Measurements from ENCODE around the gene C5.
"Not testable (repeated sequence)": the region's sequence is repeated elsewhere in the genome, so short reads cannot be mapped to it uniquely, and the experiment has no call there.

The C5 gene

DNA sequence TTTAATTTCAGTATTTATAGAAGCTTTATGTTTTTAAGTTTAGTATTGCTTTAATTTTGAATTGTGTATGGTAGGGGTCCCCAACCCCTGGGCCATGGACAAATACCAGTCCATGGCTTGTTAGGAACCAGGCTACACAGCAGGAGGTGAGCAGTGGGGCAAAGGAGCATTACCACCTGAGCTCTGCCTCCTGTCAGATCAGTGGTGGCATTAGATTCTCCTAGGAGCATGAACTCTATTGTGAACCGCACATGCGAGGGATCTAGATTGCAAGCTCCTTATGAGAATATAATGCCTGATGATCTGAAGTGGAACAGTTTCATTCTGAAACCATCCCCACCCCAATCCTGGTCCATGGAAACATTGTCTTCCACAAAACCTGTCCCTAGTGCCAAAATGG, 1.9 kb downstream of the C5 start:
- Histone ChIP-seq H3K9ac (ENCODE audit: low read depth, low read length) (no peak overlapping the region), H3K4me1 (ENCODE audit: insufficient read depth, low read length) (0 out of 2 replicates have a peak, but pooled peaks cover 1% of the 10 kb centered on the region), H3K4me3 (ENCODE audit: low read length) (no peak overlapping the region), H3K27ac (ENCODE audit: low read depth, low read length) (no peak overlapping the region), H3K27me3 (ENCODE audit: insufficient read depth, low read length) (no peaks in the 10 kb centered on the region), H3K36me3 (ENCODE audit: insufficient read depth, low read length) (no peaks in the 10 kb centered on the region), H3K9me3 (ENCODE audit: insufficient read depth, low read depth, low read length) (no peaks in the 10 kb centered on the region)
- 100% methylated on average over 2 of the region's 2 CpGs for WGBS

DNA sequence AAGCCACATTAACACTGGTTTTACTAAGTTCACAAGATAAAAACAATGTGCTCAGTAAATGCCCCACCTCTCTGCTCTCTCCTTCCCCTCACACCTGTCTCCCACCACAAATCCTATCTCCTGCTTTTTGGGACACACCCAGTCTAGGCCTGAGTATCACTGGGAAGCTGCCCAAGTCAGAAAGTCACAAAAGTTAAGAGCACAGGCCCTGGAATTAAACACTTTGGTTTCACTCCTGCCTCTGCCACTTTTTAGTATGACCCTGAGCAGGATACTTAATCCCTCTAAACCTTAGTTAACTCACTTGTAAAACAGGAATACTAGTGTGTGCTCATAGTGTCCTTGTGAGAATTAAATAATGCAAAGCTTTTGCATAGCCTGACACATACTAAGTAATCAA, 11.3 kb downstream of the C5 start:
- no peak overlapping the region for H3K27ac ChIP-seq (ENCODE audit: low read depth, low read length)

DNA sequence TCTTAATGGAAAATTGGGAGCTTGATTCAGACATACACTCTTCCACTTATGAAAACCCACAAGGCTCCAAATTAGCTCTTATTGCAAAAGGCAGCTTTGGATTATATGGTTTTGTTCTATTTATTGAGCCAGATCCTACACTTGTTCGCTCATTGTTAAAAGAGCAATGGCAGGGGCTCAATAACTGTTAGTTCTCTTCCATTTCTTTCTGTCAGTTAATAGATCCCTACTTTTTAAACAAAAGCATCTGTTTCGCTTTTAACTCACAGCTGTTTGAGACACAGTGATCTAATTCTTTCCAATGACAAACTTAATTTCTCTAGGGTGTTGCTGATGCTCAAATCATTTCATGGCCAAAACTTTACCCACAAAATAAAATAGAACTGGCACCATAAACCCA, 11.7 kb downstream of the C5 start:
- 96% methylated on average over 2 of the region's 2 CpGs for WGBS
- H3K27me3 ChIP-seq (ENCODE audit: insufficient read depth, low read length): no peaks in the 10 kb centered on the region
- no peak overlapping the region for H3K9ac ChIP-seq (ENCODE audit: low read depth, low read length)
- no peak overlapping the region for H3K27ac ChIP-seq (ENCODE audit: low read depth, low read length)
- H3K9me3 ChIP-seq (ENCODE audit: insufficient read depth, low read depth, low read length): no peaks in the 10 kb centered on the region
- no peaks in the 10 kb centered on the region for H3K4me1 ChIP-seq (ENCODE audit: insufficient read depth, low read length)
- no peaks in the 10 kb centered on the region for H3K36me3 ChIP-seq (ENCODE audit: insufficient read depth, low read length)
- no peak overlapping the region for H3K4me3 ChIP-seq (ENCODE audit: low read length)

More for the DNA sequence above, 11.3 kb downstream of the C5 start:
- no peak overlapping the region for H3K9ac ChIP-seq (ENCODE audit: low read depth, low read length)
- H3K4me3 ChIP-seq (ENCODE audit: low read length): no peak overlapping the region
- H3K27me3 ChIP-seq (ENCODE audit: insufficient read depth, low read length): no peaks in the 10 kb centered on the region
- H3K36me3 ChIP-seq (ENCODE audit: insufficient read depth, low read length): no peaks in the 10 kb centered on the region
- H3K9me3 ChIP-seq (ENCODE audit: insufficient read depth, low read depth, low read length): no peaks in the 10 kb centered on the region
- no peaks in the 10 kb centered on the region for H3K4me1 ChIP-seq (ENCODE audit: insufficient read depth, low read length)

DNA sequence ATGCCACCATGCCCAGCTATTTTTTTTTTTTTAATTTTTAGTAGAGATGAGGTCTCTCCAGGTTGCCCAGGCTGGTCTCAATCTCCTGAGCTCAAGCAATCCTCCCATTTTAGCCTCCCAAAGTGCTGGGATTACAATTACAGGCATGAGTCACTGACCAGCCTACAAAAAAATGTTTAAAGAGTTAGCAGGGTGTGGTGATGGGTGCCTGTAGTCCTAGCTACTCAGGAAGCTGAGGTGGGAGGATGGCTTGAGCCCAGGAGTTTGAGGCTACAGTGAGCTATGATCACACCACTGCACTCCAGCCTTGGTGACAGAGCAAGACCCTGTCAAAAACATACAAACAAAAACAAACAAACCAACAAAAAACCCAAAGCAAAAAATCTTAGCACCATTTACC, 14.4 kb downstream of the C5 start:
- H3K9me3 ChIP-seq (ENCODE audit: insufficient read depth, low read depth, low read length); H3K4me3 ChIP-seq (ENCODE audit: low read length); H3K4me1 ChIP-seq (ENCODE audit: insufficient read depth, low read length); H3K36me3 ChIP-seq (ENCODE audit: insufficient read depth, low read length); H3K27me3 ChIP-seq (ENCODE audit: insufficient read depth, low read length); H3K27ac ChIP-seq (ENCODE audit: low read depth, low read length); H3K9ac ChIP-seq (ENCODE audit: low read depth, low read length): not testable (repeated sequence)

DNA sequence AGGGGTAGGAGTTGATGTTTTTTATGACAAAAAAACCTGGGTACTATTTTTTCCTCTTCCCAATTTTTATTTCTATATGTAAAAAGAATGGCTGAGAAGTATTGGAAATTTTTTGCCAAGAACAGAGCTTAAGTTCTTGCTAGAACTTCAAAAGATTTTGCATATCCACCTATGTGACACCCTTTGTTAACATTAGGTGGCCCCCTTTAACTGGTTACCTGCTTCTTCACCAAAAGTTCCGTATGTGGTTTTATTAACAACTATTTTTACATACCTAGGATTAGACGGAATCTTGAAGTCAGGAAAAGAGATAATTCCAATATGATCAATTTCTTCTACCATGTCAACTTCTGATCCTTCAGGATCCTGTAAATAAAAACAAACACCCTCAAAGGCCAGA, 15.5 kb downstream of the C5 start:
- Histone ChIP-seq H3K36me3 (ENCODE audit: insufficient read depth, low read length) (no peaks in the 10 kb centered on the region), H3K27ac (ENCODE audit: low read depth, low read length) (no peak overlapping the region), H3K9me3 (ENCODE audit: insufficient read depth, low read depth, low read length) (no peaks in the 10 kb centered on the region), H3K9ac (ENCODE audit: low read depth, low read length) (no peak overlapping the region), H3K4me3 (ENCODE audit: low read length) (no peak overlapping the region), H3K4me1 (ENCODE audit: insufficient read depth, low read length) (no peaks in the 10 kb centered on the region), H3K27me3 (ENCODE audit: insufficient read depth, low read length) (no peaks in the 10 kb centered on the region)
- WGBS: 100% methylated on average over 2 of the region's 2 CpGs

DNA sequence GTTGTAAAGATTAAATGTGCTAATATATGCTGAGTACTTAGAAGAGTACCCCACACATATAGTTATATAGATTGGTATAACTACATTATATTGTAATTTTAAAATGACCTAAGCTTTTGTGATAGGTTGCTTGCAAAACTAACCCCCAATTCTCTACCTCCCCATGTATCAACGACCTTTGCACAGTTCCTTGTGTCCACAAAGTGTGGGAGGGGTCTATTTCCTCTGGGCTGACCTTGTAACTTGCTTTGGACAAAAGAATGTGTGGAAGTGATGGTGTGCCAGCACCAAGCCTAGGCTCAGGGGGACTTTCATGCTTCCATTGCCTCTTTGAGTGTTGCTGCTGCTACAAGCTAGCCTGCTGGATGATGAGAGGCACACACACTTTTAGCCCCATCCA, 20.6 kb downstream of the C5 start:
- Histone ChIP-seq H3K36me3 (ENCODE audit: insufficient read depth, low read length) (no peaks in the 10 kb centered on the region), H3K9me3 (ENCODE audit: insufficient read depth, low read depth, low read length) (no peaks in the 10 kb centered on the region), H3K4me3 (ENCODE audit: low read length) (no peak overlapping the region), H3K27me3 (ENCODE audit: insufficient read depth, low read length) (no peaks in the 10 kb centered on the region), H3K4me1 (ENCODE audit: insufficient read depth, low read length) (no peaks in the 10 kb centered on the region), H3K27ac (ENCODE audit: low read depth, low read length) (no peak overlapping the region), H3K9ac (ENCODE audit: low read depth, low read length) (no peak overlapping the region)
- 58% methylated on average over 1 of the region's 1 CpG for WGBS

DNA sequence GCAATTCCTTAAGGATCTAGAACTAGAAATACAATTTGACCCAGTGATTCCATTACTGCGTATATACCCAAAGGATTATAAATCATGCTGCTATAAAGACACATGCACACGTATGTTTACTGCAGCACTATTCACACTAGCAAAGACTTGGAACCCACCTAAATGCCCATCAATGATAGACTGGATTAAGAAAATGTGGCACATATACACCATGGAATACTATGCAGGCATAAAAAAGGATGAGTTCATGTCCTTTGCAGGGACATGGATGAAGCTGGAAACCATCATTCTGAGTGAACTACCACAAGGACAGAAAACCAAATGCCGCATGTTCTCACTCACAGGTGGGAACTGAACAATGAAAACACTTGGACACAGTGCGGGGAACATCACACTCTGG, 21.8 kb downstream of the C5 start:
- H3K9me3 ChIP-seq (ENCODE audit: insufficient read depth, low read depth, low read length); H3K4me3 ChIP-seq (ENCODE audit: low read length); H3K9ac ChIP-seq (ENCODE audit: low read depth, low read length); H3K27ac ChIP-seq (ENCODE audit: low read depth, low read length); H3K4me1 ChIP-seq (ENCODE audit: insufficient read depth, low read length); H3K36me3 ChIP-seq (ENCODE audit: insufficient read depth, low read length); H3K27me3 ChIP-seq (ENCODE audit: insufficient read depth, low read length): not testable (repeated sequence)
- 96% methylated on average over 4 of the region's 4 CpGs for WGBS

DNA sequence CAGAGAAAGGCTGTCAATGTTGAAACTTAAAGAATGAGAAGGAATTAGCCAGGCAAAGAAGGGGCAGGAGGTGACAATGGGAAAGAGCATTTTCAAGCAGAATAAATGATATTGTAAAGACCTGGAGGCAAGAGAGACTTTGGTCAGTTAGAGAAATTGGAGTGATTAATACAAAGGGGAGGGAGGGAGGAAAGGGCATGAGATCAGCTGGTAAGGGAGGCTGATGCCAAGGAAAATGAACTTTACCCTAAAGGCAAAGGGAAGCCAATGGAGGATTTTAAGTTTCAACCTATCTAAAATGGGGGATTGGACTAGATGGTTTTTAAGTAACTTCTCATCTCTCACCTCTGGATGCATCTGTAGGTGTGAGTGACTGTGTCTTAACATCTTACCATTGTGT, 23.3 kb downstream of the C5 start:
- Histone ChIP-seq H3K9me3 (ENCODE audit: insufficient read depth, low read depth, low read length) (no peaks in the 10 kb centered on the region), H3K27ac (ENCODE audit: low read depth, low read length) (no peak overlapping the region), H3K9ac (ENCODE audit: low read depth, low read length) (no peak overlapping the region), H3K4me3 (ENCODE audit: low read length) (no peak overlapping the region), H3K27me3 (ENCODE audit: insufficient read depth, low read length) (no peaks in the 10 kb centered on the region), H3K4me1 (ENCODE audit: insufficient read depth, low read length) (no peaks in the 10 kb centered on the region), H3K36me3 (ENCODE audit: insufficient read depth, low read length) (no peaks in the 10 kb centered on the region)

DNA sequence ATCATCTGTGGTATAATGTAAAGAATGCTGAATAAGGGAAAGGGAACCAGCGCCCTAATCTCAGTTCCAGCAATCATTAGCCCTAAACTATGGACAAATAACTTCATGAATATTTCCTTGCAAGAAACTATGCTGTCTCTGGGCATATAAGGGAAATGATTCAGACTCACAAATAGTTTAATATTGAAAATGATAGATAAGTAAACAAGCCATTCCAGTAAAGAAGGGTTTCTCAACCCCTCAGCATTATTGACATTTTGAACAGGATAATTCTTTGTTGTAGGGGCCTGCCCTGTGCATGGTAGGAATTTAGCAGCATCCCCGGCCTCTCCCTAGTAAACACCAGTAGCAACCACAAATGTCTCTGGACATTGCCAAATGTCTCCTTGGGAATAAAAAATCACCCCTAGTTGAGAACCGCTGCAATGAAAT, 23.8 kb downstream of the C5 start:
- Histone ChIP-seq H3K4me3 (ENCODE audit: low read length) (no peak overlapping the region), H3K9me3 (ENCODE audit: insufficient read depth, low read depth, low read length) (no peaks in the 10 kb centered on the region), H3K4me1 (ENCODE audit: insufficient read depth, low read length) (no peaks in the 10 kb centered on the region), H3K36me3 (ENCODE audit: insufficient read depth, low read length) (no peaks in the 10 kb centered on the region), H3K27ac (ENCODE audit: low read depth, low read length) (no peak overlapping the region), H3K27me3 (ENCODE audit: insufficient read depth, low read length) (no peaks in the 10 kb centered on the region), H3K9ac (ENCODE audit: low read depth, low read length) (no peak overlapping the region)
- WGBS: 91% methylated on average over 3 of the region's 3 CpGs

DNA sequence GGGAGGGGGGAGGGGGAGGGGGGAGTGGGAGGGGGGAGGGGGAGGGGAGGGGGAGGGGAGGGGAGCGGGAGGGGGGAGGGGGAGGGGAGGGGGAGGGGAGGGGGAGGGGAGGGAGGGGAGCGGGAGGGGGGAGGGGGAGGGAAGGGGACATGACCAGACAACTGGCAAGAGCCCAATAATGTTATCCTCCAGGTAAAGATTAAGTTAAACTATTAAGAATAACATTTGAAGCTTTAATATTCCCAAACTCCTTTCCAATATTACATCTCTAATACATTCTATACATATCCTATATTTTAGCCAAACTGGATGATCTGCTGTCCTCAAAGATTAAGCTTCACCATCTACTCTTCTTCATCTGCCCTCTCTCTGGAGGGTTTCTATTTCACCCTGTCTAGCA, 25.8 kb downstream of the C5 start:
- no peak overlapping the region for H3K9ac ChIP-seq (ENCODE audit: low read depth, low read length)
- H3K9me3 ChIP-seq (ENCODE audit: insufficient read depth, low read depth, low read length): no peaks in the 10 kb centered on the region
- H3K4me3 ChIP-seq (ENCODE audit: low read length): no peak overlapping the region
- no peaks in the 10 kb centered on the region for H3K36me3 ChIP-seq (ENCODE audit: insufficient read depth, low read length)
- H3K27ac ChIP-seq (ENCODE audit: low read depth, low read length): no peak overlapping the region
- WGBS: no CpG with 5 or more reads among the region's 2 CpGs
- H3K4me1 ChIP-seq (ENCODE audit: insufficient read depth, low read length): no peaks in the 10 kb centered on the region
- no peaks in the 10 kb centered on the region for H3K27me3 ChIP-seq (ENCODE audit: insufficient read depth, low read length)

DNA sequence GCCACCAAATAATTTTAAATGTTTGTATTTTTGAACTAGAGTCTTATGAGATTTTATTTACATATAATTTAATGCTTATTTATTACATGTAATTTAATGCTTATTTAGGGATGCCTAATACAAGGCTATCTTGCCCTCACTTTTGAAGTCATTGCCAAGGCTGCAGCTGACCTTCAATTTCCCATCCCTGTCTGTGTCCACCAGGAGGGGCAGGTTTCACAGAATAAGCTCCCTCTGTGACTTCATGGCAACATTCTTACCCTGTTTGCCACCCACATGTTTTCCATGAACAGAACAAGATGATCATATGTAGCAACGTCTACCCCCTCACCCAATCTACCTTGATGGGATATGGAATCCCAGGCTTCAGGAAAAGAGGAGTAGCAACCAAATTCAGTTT, 27.0 kb downstream of the C5 start:
- H3K27ac ChIP-seq (ENCODE audit: low read depth, low read length): no peak overlapping the region
- H3K27me3 ChIP-seq (ENCODE audit: insufficient read depth, low read length): no peaks in the 10 kb centered on the region
- no peaks in the 10 kb centered on the region for H3K36me3 ChIP-seq (ENCODE audit: insufficient read depth, low read length)
- no peaks in the 10 kb centered on the region for H3K9me3 ChIP-seq (ENCODE audit: insufficient read depth, low read depth, low read length)
- WGBS: 70% methylated on average over 1 of the region's 1 CpG
- no peak overlapping the region for H3K9ac ChIP-seq (ENCODE audit: low read depth, low read length)
- H3K4me3 ChIP-seq (ENCODE audit: low read length): no peak overlapping the region
- no peaks in the 10 kb centered on the region for H3K4me1 ChIP-seq (ENCODE audit: insufficient read depth, low read length)

DNA sequence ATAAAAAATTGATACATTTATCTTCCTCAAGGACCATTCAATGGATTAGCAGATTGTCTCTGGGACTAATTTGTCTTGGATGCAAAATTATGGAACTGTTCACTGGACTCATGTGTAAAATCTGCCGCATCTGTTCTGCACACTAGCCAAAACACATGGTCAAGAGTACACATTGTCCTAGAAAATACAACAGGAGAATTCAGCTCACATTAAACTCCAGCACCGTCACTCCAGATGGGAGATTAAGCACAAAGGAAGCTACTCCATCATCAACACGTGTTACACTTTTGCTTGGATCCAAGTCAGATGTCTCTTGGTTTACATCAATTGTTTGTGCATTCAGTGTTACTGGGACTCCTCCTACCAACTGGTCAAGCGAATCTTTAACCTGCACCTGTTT, 28.8 kb downstream of the C5 start:
- 80% methylated on average over 4 of the region's 4 CpGs for WGBS
- Histone ChIP-seq H3K36me3 (ENCODE audit: insufficient read depth, low read length) (no peaks in the 10 kb centered on the region), H3K4me3 (ENCODE audit: low read length) (no peak overlapping the region), H3K9me3 (ENCODE audit: insufficient read depth, low read depth, low read length) (no peaks in the 10 kb centered on the region), H3K9ac (ENCODE audit: low read depth, low read length) (no peak overlapping the region), H3K4me1 (ENCODE audit: insufficient read depth, low read length) (no peaks in the 10 kb centered on the region), H3K27me3 (ENCODE audit: insufficient read depth, low read length) (no peaks in the 10 kb centered on the region), H3K27ac (ENCODE audit: low read depth, low read length) (no peak overlapping the region)

Measured in HUES64 (cell line).